DMS 273 treated with DMSO at 0.1 percent for 48 hours (cell line): ENCODE results near the gene KCTD3.

Source experiments
- DNase-seq: peaks from one replicate; lab custom pipeline; 2025; lab: John Stamatoyannopoulos, UW

Gene KCTD3

GRCh38 chr1:215606036-215606435 is 38.9 kb downstream of the KCTD3 start:
- DNase-seq: no peak

DNA sequence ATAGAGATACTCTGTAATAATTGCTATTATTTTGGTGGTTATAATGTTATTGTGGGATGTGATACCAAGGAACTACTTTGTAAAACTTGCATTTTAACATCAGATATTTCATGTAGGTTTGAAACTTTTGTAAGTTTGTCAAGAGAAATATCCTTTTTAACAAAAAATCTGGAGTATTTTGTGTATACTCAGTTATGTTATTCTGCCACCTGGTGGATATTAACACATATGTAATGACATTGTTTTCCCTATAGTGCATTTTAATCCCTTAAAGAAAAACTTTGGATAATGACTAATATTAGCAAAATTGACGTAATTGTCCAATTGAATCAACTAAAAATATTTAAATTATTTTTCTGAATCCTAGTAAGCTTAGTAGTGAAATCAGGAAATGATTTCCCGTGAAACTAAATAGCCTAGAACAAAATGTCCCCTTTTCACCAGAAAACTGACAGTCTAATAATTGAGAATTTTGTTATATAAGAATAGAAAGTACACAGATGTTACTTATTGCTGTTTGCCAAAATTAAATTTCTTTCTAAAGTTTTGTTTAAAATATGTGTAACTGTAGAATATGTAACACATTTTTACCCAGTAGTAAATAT is 39.6 kb downstream of the KCTD3 start:
- no peak for DNase-seq

- DNase-seq: no peak
These were observed 40.3 kb downstream of the KCTD3 start for GRCh38 chr1:215607412-215607811.

DNA sequence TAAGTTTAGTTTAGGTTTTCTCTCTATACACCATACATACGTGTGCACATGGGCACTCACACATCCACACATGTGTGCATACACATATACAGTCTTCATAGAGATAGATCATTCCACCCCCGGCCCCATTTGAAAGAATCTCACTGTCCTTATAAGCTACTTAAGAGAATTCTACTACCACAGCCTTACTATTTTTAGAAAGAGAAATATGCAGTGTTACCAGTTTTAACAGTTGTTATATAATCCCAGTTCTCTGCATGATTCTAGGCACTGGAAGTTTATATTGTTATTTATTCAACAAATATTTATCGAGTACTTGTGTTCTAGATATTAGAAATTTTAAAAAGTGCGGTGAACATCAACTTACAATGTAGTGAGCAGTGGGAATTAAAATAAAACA is 41.5 kb downstream of the KCTD3 start:
- DNase-seq: no peak

- DNase-seq: no peak
These were observed 45.3 kb downstream of the KCTD3 start for GRCh38 chr1:215612391-215612790.

DNA sequence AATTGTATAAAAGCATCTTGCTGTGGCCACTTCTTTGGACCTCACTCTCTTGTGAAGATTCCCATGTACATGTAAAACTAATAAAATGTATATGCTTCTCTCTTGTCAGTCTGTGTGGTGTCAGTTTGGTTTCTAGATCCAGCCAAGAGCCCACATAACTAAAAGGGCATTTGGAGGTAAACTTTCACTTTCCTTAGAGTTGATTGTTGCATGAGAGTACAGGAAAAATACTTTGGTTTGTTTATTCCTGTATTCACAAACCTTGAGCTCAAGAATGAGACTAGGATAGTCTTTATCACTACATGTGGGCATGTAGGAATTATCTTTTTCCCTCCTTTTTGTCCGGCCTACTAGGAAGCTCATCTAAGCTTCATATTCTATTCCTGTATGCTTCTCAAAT is 50.9 kb downstream of the KCTD3 start:
- DNase-seq: no peak

DNA sequence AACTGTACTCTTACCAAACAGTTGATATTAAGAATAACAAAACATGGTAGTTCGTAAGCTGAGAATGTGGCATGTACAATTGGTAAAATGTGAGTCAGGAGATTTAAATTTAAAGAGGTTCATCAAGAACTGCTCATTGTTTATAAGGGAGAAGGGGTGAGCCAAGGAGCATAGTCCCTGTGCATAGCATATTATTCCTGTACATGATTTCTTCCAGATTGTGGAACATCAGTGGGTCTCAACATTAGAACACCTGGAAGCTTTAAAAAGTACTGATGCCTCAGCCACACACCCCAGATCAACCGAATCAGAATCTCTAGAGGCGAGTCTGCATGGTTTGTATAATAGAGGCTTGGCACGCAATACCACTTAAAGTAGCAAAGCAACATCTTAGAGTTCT is 56.1 kb downstream of the KCTD3 start:
- DNase-seq: no peak

DNA sequence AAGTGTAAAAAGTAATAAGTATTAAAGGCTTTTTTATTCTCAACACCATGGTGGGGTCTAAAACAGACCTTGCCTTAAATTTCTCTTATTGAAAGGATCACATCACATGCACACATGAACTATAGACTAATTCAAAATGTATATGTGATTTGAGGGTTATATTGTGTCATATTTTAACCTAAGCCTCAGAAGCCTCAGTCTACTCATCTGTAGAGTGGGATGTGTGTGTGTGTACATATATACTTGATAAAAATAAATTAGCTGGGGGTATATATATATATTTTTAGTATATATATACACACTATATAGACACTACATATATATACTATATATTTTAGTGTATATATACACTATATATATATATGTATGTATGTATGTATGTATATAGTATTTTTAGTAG is 58.8 kb downstream of the KCTD3 start:
- no peak for DNase-seq

- DNase-seq: no peak
These were observed 63.9 kb downstream of the KCTD3 start for GRCh38 chr1:215631040-215631439.

GRCh38 chr1:215631489-215631888 is 64.4 kb downstream of the KCTD3 start:
- DNase-seq: no peak

DNA sequence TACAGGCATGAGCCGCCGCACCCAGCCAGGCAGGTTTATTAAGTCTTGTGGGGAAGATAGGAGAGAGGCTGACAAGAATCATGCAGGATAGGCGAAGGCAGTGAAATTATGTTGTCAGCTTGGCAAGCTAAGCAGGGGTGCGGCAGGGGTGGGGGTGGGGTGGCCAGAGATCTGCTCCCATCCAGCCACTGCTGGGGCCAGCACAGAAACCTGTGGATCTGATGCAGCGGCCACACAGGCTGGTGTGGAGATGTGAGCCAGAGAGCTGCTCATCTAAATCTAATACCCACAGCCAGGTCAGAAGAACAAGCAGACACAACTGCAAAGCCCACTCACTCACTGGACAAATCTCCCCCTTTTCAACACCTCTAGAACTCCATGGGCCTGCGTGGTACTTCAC is 68.7 kb downstream of the KCTD3 start:
- no peak for DNase-seq

- DNase-seq: no peak
These were observed 69.3 kb downstream of the KCTD3 start for GRCh38 chr1:215636258-215636965.

- no peak for DNase-seq
These were observed 70.0 kb downstream of the KCTD3 start for GRCh38 chr1:215637041-215637573.

- no peak for DNase-seq
These were observed 73.5 kb downstream of the KCTD3 start for GRCh38 chr1:215640429-215641148.

DNA sequence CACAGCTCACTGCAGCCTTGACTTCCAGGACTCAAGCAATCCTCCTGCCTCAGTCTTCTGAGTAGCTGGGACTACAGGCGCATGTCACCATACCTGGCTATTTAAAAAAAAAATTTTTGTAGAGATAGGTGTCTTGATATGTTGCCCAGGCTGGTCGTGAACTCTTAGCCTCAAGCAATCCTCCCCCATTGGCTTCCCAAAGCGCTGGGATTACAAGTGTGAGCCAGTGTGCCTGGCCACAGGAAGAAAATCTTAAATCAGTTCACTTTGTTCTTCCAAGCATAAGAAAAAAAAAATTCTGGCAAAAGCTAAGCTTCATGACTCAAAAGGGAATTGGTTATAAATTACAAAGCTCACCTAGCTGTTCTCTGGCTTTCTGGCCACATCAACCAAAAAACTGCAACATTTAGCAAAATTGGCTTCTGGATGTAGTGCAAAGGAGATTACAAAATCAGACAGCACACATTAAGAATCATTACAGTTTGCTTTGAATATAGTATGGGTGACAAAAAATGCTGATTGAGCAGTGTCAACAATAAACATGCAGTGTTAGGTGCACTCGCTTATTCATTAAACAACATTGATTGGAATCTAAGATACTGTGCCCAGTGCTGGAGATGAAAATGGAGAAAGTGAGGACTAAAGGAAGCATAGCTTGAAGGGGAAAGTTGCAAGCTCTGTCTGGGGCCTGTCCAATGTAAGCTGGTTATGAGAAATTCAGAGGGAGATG is 76.7 kb downstream of the KCTD3 start:
- no peak for DNase-seq

- no peak for DNase-seq
These were observed 78.1 kb downstream of the KCTD3 start for GRCh38 chr1:215645182-215645581.

DNA sequence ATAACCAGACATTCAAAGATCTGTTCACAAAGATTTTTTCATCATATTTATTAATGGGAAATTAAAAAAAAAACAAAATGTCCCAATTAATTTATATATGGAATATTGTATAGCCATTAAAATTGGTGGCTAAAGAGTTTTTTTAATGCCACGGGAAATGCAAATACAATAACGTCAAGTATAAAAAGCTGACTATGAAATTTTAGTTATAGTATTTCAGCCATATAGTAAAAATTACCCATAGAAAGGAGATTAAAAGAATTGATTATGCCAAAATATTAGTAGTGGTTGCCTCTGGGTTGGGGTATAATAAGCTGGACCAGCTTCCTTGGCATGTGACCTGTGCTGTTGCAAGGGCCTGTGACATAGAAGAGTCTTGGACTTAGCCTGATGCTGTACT is 78.8 kb downstream of the KCTD3 start:
- DNase-seq: no peak

- DNase-seq: no peak
These were observed 80.6 kb downstream of the KCTD3 start for GRCh38 chr1:215647738-215648137.

- no peak for DNase-seq
These were observed 81.9 kb downstream of the KCTD3 start for GRCh38 chr1:215648957-215649356.

DNA sequence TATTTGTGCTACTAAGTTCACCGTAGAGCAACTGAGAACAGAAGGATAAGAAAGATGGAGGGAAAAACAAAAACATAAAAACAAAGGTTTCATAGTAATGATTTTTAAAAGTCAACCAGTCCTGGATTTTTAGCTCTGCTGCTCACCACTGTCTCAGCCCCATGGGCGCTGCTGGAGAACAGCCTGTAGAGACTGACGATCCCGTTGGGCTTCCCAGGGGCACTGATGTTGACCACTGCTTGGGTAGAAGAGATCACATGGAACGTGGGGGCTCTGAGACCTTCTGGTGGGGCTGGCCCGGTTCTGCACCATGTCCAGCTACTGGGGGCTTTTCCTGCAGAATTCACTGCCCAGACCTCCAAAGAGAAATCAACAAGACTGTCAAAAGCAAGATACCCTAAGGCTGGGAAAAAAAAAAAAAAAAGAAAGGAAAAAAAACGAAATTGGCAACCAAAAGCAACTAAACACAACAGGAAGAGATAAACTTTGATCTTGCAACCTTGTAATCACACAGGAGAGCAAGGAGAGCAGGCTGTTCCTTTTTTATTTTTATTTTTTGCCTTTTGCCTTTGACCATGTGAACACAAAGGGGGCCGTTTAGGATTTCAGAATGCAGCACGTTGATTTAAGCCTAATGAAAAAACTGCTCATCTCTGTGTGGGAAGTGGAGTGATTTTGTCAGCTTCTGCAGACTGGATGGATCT is 83.5 kb downstream of the KCTD3 start:
- no peak for DNase-seq

DNA sequence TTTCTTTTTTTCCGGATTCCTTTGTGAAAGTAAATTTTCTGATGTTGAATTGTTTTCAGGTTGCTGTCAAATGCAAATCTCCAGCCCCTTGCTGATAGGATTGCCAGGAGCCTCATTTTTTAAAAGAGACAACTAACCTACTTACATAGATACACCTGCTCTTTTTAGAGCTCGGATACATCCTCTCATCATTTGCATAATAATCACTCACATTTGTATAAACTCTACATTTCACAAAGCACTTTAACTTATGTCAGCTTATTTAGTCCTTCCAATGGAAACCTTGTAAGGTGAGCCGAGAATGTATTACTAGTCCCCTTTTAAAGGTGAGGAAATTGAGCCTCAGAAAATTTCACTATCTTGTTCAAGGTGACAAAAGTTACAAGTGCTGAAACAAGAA is 84.8 kb downstream of the KCTD3 start:
- DNase-seq: no peak

DNA sequence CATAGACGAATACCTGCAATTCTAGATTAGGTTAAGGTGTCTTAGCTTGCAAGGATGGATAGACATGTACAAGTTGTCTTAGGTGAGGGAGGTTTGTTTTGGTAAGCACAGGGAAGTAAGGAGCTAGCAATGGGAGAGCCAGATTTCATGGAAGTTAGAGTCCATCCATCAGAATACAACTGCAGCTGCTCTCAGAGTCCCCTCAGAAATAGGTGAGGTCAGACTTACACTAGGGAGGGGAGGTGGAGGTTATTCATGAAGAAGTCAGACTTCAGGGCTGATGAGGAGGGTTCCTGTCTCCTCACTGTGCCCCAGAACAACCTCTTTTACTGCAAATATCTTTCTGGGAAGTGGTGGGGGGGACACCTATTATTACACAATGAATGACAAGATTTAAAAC is 85.3 kb downstream of the KCTD3 start:
- DNase-seq: no peak
